Panc1 (cell line): ENCODE data around the gene POU2AF2.

Experiments used
- CTCF ChIP-seq: fragments of 450-650 bp; IDR thresholded peaks from 2 replicates; pipeline ENCODE4 v1.5.1; 2017; ENCODE audit warnings: mild to moderate bottlenecking
- SIN3A ChIP-seq: IDR thresholded peaks from 2 replicates; pipeline ENCODE4 v1.6.1; 2012; ENCODE audit warnings: low read depth, mild to moderate bottlenecking, low read length, moderate library complexity, borderline replicate concordance; ENCODE audit not compliant: insufficient read depth
- TCF7L2 ChIP-seq: IDR thresholded peaks from 2 replicates; pipeline ENCODE4 v1.6.1; 2011; ENCODE audit warnings: mild to moderate bottlenecking, low read depth, low read length, inconsistent platforms
- TF ChIP-seq, protein P1 (sequence below), 2 experiments: IDR thresholded peaks; 2 replicates each; pipeline ENCODE4 v1.6.1; 2011 to 2012; ENCODE audit warnings: low read depth in 2 of 2, control low read depth in 1 of 2, low read length in 1 of 2, mild to moderate bottlenecking in 1 of 2, moderate library complexity in 1 of 2; ENCODE audit not compliant: insufficient read depth in 1 of 2

- TF ChIP-seq CTCF: no peak
- TF ChIP-seq SIN3A: no peak
- TF ChIP-seq, protein P1, sequence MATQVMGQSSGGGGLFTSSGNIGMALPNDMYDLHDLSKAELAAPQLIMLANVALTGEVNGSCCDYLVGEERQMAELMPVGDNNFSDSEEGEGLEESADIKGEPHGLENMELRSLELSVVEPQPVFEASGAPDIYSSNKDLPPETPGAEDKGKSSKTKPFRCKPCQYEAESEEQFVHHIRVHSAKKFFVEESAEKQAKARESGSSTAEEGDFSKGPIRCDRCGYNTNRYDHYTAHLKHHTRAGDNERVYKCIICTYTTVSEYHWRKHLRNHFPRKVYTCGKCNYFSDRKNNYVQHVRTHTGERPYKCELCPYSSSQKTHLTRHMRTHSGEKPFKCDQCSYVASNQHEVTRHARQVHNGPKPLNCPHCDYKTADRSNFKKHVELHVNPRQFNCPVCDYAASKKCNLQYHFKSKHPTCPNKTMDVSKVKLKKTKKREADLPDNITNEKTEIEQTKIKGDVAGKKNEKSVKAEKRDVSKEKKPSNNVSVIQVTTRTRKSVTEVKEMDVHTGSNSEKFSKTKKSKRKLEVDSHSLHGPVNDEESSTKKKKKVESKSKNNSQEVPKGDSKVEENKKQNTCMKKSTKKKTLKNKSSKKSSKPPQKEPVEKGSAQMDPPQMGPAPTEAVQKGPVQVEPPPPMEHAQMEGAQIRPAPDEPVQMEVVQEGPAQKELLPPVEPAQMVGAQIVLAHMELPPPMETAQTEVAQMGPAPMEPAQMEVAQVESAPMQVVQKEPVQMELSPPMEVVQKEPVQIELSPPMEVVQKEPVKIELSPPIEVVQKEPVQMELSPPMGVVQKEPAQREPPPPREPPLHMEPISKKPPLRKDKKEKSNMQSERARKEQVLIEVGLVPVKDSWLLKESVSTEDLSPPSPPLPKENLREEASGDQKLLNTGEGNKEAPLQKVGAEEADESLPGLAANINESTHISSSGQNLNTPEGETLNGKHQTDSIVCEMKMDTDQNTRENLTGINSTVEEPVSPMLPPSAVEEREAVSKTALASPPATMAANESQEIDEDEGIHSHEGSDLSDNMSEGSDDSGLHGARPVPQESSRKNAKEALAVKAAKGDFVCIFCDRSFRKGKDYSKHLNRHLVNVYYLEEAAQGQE (IDR thresholded peaks at IDR 0.05; ENCODE audit: insufficient read depth in 1 of 2, low read depth in 2 of 2, low read length in 1 of 2): no peak
- no peak for TF ChIP-seq TCF7L2
These were observed 63.8 kb downstream of the POU2AF2 start for GRCh38 chr11:111309215-111309915.
